T-helper 1 cell treated with Interleukin-12 subunit alpha and Interleukin-12 subunit beta and Interleukin-4 antibody, amounts not matched to agents 30 ng/mL and 1 ng/mL, for 36 hours (primary cell): Measurements from ENCODE around the gene MLLT1. TPM values are rescaled to one million over a fixed set of nuclear protein-coding genes. Genes with fewer than 3 reads are reported as not detected.
"Not testable (repeated sequence)": the region's sequence is repeated elsewhere in the genome, so short reads cannot be mapped to it uniquely, and the experiment has no call there.

Experiments used
- intact Hi-C: fragments of 100-400 bp; cut with micrococcal nuclease; formaldehyde crosslinking; loops from one replicate; pipeline ENCODE4 v1.15.1; 2024
- total RNA-seq: library from RNA; stranded (reverse); gene quantifications from 2 replicates; pipeline ENCODE4 v1.2.3, GENCODE V29; 2022

Gene MLLT1, protein sequence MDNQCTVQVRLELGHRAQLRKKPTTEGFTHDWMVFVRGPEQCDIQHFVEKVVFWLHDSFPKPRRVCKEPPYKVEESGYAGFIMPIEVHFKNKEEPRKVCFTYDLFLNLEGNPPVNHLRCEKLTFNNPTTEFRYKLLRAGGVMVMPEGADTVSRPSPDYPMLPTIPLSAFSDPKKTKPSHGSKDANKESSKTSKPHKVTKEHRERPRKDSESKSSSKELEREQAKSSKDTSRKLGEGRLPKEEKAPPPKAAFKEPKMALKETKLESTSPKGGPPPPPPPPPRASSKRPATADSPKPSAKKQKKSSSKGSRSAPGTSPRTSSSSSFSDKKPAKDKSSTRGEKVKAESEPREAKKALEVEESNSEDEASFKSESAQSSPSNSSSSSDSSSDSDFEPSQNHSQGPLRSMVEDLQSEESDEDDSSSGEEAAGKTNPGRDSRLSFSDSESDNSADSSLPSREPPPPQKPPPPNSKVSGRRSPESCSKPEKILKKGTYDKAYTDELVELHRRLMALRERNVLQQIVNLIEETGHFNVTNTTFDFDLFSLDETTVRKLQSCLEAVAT
- total RNA-seq = 45.6 and 48.0 TPM in 2 replicates

DNA sequence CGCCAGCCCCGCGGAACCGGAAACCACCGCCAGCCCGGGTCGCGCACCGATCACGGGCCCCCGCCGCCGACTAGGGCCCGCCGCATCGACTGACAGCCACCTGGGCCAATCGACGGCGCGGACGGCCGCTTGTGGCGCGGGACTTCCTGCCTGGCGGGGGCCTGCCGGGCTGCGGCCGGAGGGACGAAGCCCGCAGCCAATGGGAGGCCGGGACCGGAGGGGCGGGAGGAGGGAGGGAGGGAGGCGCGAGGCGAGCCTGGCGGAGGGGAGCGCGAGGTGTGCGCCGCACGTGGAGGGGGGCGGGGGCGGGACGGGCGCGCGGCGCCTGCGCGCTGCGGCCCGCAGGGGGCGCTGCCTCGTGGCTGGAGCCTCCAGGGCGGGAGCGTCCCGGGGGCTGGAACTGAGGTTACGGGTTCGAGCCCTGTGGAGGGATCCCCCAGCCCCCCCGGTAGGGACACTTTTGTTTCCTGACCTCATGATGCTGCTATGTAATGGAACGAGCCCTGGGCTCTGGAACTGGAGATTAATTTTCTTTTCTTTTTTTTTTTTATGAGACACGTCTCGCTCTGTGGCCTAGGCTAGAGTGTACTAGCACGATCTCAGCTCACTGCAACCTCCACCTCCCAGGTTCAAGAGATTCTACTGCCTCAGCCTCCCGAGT, at the start of gene MLLT1:
MLLT1 (minus strand) TSS at position 45 of the 661 bp plus-strand sequence. CDS start 191 bp downstream, outside the sequence.
- intact Hi-C loops = loop anchor here (1.0 to 5.0 kb wide), 9 partner anchors 19 to 583 kb away; partner anchors contain the start of genes KHSRP, RFX2 and TRIP10

DNA sequence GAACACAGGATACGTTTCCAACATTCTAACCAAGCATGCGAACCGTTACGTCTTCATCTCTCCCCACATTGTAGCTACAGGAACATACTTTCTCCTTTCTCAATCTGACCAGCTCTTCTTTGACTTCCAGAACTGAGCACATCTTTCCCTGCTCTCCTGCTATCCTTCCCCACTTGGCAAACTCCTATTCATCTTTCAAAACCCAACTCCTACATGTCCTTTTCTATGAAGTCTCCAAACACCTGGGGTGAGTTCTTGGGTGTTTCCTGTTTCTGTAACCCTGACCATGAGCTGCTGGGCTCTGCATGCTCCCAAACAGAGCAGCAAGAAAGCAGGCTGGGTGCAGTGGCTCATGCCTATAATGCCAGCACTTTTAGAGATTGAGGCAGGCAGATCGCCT, 47.0 kb upstream of the MLLT1 start:
- intact Hi-C loops = no loop called here

DNA sequence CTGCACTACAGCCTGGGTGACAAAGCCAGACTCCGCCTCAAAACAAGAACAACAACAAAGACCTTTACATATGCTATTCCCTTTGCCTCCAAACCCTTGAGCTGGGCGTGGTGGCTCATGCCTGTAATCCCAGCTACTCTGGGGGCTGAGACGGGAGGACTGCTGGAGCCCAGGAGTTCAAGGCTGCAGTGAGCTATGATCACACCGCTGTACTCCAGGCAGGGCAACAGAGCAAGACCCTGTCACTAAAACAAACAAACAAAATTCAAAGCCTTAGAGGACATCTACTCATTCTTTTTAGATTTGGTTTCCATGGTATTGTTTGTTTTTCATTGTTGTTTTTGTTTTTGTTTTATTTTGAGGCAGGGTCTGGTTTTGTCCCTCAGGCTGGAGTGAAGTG, 45.8 kb upstream of the MLLT1 start:
- intact Hi-C loops = no loop called here

DNA sequence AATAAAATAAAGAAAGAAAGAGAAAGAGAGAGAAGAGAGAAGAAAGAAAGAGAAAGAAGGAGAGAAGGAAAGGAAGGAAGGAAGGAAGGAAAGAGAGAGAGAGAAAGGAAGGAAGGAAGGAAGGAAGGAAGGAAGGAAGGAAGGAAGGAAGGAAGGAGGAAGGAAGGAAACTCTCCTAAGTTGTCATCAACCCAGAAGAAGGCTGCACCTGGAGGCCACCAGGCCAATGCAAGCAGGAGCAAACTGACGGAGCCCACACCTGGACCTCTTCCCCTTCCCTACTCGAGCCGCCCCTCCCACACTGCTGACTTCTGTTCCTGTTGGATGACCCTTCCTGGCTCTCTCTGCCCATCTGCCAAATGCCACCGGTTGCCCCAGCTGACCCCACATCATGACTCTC, 45.0 kb upstream of the MLLT1 start:
- intact Hi-C loops = no loop called here

DNA sequence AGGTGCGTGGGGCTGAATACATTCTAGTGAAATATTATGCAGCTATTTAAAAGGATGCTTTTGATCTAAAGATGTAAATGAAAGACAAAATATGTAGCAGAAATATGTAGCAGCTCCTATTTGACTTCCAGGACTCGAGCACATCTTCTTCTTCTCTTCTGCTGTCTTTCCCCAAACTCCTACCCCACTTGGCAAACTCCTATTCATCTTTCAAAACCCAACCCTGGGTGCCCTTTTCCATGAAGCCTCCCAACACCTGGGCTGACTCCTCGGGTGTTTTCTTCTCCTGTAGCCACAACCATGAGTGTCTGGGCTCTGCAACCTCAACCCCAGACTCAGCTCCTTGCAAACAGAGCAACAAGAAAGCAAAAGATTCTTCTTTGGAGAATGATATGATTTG, 42.5 kb upstream of the MLLT1 start:
- intact Hi-C loops = no loop called here

DNA sequence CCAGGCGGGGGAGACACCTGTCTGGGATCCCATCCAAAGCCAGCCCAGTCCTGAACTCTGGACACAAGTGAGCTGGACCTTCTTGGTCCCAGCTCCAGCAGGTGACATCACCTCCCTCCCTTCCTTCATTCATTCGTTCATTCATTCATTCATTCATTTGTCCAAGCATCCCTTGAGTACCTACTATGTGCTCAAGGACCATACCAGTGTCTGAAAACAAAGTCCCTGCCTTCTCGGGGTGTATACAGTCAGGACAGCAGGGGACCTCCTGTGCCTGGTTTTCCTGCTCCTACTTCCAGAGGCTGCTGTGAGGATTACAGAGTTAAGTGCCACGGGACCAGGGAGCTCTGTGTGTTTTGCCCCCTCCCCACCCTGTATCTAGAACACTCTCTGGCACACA, 39.6 kb upstream of the MLLT1 start:
- intact Hi-C loops = no loop called here

DNA sequence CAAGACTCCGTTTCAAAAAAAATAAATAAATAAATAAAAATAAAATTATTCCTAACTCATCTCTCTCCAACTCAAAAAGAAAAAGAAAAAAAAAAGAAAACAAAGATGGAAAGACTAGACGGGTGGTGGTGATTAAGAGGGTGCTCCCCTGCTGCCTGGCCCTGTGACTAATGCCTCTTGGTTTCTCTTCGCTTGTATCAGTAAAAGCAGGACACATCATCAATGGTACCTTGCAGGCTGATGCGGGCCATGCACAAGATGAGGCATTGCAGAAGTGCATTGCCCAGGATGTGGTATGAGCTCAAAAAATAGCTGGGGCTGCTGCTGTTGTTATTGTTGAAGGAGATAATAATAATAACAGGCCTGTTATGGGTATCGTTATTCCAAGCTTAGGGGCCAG, 39.0 kb upstream of the MLLT1 start:
- intact Hi-C loops = no loop called here

DNA sequence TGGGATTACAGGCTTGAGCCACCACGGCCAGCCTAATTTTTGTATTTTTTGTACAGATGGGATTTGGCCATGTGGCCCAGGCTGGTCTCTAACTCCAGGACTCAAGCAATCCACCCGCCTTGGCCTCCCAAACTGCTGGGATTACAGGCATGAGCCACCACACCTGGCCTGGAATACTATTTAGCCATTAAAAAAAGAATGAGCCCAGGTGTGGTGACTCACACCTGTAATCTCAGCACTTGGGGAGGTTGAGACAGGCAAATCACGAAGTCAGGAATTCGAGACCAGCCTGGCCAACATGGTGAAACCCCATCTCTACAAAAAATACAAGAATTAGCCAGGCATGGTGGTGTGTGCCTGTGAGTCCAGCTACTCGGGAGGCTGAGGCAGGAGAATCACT, 35.9 kb upstream of the MLLT1 start:
- intact Hi-C loops = not testable (repeated sequence)

DNA sequence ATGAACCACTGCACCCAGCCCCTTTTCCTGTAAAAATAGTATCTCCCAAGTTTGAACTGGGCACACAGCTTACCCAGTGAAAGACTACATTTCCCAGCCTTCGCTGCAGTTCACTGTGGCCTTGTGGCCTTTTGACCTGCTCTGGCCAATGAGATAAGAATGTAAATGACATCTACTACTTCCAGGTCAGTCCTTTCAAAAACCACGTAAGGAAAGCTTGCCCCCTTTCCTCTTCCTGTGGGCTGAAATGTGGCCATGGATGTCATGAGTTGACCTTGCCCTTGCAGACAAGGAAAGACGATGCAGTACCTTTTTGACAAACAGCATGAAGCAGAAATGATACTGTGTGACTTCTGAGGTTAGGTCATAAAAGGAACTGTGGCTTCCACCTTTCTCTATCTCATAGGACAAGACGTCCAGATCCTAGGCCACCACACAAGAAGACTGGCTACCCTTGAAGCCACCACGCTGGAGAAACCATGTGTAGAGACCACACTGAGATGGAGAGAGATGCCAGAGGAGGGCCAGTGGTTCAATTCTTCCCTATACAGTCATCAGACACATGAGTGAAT, 33.7 kb upstream of the MLLT1 start:
- intact Hi-C loops = no loop called here

DNA sequence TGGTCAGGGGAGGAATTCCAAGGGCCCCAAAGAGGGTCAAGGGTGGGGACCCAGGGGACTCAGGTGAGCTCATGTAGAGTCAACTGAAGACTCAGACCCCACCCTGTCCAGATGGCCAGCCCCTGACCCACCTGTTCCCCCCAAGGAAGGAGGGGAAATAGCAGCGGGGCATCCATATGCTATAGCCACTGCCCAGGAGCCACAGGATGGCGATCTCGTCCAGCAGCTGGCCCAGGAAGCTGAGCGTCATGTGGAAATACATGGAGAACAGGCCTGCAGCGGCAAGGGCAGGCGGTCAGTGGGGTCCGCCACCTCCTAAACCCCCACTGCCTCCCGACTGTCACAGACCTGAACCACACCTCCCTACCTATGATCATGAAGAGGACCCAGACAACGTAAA, 32.2 kb upstream of the MLLT1 start:
- intact Hi-C loops = no loop called here

DNA sequence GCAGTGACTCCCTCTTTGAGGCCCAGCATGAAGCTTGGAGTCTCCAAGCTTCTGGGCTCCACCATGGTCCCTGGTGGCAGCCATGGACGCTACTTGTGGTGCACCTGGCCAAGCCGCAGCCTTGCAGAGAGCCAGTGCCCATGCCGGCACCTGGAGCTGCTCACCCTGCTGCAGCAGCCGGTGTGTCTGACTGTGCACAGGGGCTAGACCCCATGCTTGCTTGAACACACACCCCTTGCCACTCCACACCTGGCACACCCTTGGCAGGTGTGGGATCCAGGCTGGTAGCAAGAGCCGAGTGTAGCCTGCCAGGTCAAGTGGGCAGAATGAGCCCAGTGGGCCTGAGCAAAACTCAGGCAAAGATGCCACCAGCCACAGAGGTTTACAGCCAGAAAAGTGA, 18.6 kb upstream of the MLLT1 start:
- intact Hi-C loops = no loop called here

DNA sequence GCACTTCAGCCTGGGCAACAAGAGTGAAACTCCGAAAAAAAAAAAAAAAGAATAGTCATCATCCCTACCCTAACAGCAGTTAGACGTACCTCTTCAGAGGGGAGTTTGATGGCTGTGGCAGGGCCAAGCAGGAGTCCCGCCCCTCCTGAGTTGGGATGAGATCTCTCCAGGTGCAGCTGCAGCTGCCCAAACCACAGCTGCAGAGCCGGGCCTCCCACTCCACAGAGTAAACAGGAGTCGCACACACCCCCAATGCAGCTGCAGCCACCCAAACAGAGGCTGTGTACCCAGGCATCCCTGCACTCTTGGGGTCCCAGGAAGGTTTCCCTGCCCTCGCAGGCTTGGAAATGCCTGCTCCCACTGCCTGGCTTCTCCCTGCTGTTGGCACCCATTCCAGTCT, 17.4 kb upstream of the MLLT1 start:
- intact Hi-C loops = no loop called here

DNA sequence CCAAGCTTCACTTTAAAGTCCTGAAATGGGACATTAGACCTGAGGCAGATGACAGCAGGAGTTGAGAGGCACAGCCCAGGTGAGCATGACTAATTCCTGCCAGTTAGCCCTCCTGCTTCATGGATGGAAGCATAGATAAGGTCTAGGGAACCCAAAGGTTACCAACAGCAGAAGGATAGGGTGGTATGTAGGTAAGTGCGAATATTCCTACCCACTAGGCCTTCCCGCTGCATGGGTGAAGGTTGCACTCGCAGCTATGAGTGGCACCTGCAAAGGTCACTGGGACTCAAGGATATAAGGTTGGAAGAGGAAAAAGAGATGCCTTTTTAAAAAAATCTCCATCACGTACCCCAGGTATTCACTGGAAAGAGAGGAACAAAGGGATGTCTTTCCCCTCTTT, 12.2 kb upstream of the MLLT1 start:
- intact Hi-C loops = no loop called here

DNA sequence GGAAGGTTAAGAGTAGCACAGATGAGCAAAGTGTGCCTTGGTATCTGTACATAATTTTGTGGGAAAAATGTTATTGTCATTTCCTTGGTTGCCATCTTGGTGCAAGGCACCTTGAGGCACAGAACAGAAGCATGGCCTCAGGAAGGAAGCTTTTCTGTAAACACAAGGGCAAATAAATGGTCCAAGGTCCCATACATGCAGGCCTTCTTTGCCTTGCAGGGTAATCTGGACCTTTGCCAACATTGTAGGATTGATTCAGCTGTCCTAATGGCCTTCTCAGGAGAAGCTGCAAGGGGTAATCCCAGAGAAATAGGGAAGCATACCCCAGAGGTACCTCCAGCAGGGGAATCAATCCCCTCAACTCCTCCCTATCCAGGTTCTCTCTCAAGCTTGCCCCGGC, 9.0 kb upstream of the MLLT1 start:
- intact Hi-C loops = no loop called here

DNA sequence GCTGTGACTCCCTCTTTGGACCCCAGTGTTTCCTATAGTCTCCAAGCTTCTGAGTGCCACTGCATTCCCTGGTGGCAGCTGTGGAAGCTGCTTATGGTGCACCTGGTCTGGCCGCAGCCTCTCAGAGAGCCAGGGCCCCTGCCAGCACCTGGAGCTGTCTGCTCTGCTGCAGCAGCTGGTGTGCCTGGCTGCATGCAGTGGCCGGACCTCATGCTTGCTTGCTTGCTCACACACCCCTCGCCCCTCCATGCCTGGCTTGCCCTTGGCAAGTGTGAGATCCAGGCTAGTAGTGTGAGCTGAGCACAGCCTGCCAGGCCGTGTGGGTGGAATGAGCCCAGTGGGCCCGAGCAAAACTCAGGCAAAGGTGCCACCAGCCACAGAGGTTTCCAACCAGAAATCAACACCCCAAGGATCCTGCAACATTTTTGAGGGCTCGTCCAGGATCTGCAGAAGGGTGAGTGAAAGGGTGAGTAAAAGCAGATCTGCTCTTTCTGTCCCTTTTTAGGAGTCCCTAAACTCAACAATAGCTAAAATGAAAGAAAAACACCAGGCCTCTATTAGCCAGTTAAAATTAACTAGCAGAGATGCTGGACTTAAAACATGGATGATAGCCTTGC, 7.6 kb upstream of the MLLT1 start:
- intact Hi-C loops = no loop called here

DNA sequence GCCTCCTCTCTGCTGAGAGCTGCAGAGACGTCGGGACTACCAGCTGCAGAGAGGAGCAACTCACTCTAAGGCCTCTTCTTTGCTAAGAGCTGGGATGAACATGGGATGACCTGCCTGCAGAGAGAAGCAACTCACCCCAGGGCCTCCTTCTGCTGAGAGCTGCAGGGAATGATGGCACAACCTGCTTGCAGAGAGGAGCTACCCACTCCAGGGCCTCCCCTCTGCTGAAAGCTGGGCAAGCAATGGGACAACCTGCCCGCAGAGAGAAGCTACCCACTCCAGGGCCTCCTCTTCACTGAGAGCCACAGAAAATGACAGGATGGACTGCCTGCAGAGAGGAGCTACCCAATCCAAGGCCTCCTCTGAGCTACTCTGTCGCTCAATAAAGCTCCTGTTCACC, 6.9 kb upstream of the MLLT1 start:
- intact Hi-C loops = no loop called here

DNA sequence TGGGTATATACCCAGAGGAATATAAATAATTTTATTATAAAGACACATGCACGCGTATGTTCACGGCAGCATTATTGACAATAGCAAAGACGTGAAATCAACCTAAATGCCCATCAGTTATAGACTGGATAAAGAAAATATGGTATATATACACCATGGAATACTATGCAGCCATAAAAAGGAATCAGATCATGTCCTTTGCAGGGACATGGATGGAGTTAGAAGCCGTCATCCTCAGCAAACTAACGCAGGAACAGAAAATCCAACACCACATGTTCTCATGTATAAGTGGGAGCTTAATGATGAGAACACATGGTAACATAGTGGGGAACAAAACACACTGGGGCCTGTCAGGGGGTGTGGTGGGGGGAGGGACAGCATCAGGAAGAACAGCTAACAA, 2.6 kb upstream of the MLLT1 start:
- intact Hi-C loops = loop anchor here (5.0 kb wide), 1 partner anchor 375 kb away; no protein-coding TSS in a partner anchor

DNA sequence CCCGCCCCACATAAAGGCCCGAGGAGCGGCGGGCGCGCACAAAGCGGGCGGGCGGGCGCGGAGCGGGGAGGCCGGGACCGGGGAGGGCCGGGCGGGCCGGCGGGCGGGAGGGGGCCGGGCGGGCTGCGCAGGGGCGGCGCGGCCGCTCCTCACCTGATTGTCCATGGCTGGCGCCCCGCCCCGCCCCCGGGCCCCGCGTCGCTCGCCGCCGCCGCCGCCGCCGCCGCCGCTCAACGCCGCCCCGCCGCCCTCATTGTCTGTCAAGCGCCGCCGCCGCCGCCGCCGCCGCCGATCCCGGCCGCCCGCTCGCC, 200 bp downstream of the MLLT1 start:
- intact Hi-C loops = loop anchor here (1.0 kb wide), 1 partner anchor 169 kb away; the partner anchor contains the start of gene RFX2

DNA sequence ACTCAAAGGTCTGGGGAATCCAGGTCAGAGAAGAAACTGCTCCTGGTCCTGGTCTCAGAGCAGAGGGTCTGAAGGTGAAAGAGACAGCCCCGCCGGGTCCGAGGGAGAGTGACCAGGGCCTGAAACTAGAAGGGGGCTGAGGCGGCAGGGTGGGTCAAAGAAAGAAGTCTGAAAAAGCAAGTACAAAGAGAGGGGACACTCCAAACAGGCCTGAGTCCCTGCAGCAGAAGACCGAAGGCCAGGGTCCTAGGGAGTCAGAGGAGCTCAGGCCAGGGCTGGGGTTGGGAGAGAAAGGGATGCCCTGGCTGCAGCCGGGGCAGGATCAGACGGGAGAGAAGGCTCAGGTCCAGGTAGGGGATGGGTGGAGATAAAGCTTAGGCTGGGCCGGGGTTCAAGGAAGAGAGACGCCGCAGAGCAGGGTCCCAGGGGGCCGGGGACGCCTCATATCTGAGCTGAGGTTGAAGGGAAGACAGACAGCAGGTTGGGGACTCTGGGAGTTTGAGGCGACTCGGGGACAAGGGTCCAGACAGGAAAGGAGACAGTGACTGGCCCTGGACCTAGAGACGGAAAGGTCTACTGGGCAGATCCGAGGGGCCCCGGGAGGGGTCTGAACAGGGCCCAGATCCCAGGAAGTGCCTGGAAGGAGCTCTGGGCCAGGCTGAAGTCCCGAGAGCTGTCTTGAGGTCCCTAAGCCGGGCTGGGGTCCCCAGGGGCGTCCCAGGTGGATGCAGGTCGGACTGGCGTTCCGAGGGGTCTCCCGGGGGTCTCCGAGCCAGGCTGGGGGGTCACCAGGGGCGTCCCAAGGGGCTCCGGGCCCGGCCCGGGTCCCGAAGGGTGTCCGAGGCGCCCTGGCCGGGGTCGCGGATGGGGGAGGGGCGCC, 795 bp downstream of the MLLT1 start:
- intact Hi-C loops = loop anchor here (1.0 kb wide), 1 partner anchor 169 kb away; the partner anchor contains the start of gene RFX2

DNA sequence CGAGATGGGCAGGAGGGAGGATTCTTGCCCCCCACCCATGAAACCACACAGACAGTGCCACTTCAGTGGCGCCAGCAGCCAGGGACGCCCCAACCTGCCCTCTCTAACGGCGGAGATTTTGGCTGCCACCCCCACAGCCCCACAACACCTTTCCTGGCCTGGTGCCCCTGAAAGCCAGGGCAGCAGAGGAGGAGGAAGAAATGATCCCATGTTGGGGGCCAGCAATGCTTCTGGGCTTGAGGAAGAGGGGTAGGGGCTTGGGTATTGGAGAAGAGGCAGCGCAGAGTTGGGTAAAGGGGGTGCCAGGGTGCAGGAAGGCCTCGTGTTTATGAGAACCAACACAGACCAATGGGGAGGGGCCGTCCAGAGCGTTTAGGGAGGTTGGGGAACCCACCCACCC, 1.7 kb downstream of the MLLT1 start:
- intact Hi-C loops = no loop called here

DNA sequence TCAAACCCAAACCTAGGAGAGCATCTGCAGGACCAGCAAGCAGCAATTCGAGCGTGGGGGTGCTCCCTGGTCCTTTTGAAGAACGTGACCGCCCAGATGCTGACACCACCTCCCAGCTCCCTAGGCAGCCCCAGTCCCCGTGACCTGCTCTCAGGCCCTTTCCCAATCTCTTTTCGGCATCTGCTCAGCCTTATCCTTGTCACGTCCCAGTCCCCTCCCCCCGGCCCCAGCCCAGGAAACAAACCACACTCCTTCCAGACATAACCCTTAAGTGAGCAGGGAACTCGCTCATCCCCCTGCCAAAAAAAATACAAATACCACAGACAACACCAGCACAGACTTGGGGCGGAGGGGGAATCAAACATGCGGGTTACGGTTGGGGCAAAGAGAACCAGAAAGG, 3.3 kb downstream of the MLLT1 start:
- intact Hi-C loops = no loop called here
